H1 (cell line): ENCODE measurements around the gene TMEM14B. TPM values are rescaled to one million over a fixed set of nuclear protein-coding genes. Genes with fewer than 3 reads are reported as not detected.
A peak's percentile ranks its signal among the peaks of the same experiment; 100 is the strongest.

Experiments used
- CTBP2 ChIP-seq: IDR thresholded peaks from 2 replicates; pipeline ENCODE4 v1.7.0; 2011; ENCODE audit warnings: borderline replicate concordance, mild to moderate bottlenecking, moderate library complexity, mixed read lengths, low read length; ENCODE audit not compliant: insufficient read depth, insufficient read length
- KDM1A ChIP-seq: fragments of 200-600, 300-600 bp; sonication (generic); IDR thresholded peaks from 2 replicates; pipeline ENCODE4 v1.7.1; 2016; ENCODE audit warnings: mild to moderate bottlenecking, low read length, borderline replicate concordance
- MAX ChIP-seq: IDR thresholded peaks from 2 replicates; pipeline ENCODE4 v1.6.1; 2012; ENCODE audit warnings: inconsistent platforms
- PHF8 ChIP-seq: fragments of 200-600 bp; sonication (generic); conservative IDR thresholded peaks from 2 replicates; pipeline ENCODE4 v1.7.1; 2012; ENCODE audit warnings: low read depth, mild to moderate bottlenecking, inconsistent platforms, low read length, moderate library complexity
- SIN3A ChIP-seq, 2 experiments: IDR thresholded peaks in 1 of 2; conservative IDR thresholded peaks in 1 of 2; 2 replicates each; pipeline ENCODE4 v1.6.1; 2011 to 2012; ENCODE audit warnings: low read length in 2 of 2, improper control_type of control experiment in 1 of 2, low read depth in 1 of 2, mild to moderate bottlenecking in 1 of 2
- SIX5 ChIP-seq: IDR thresholded peaks from 2 replicates; pipeline ENCODE4 v1.6.1; 2011; ENCODE audit warnings: mild to moderate bottlenecking, low read depth, low read length
- SRF ChIP-seq: IDR thresholded peaks from 2 replicates; pipeline ENCODE4 v1.6.1; 2011; ENCODE audit warnings: mild to moderate bottlenecking, low read depth, low read length, moderate library complexity
- TBP ChIP-seq: IDR thresholded peaks from 2 replicates; pipeline ENCODE4 v1.6.1; 2011; ENCODE audit warnings: low read depth, low read length, improper control_type of control experiment
- polyA plus RNA-seq, 7 experiments: library from polyadenylated mRNA; depleted of rRNA in 3 of 7; stranded (reverse) in 5 of 7; unstranded in 2 of 7; fragments of >200 nt in 5 of 7; fragments of 200-250 nt in 2 of 7; gene quantifications; 1 replicate in 5 of 7; 2 replicates in 1 of 7; 4 replicates in 1 of 7; pipeline versions ENCODE4 v1.2.1 to v1.2.3, GENCODE V29; 2011 to 2013; ENCODE audit warnings: missing spikeins in 2 of 7, mixed read lengths in 2 of 7
- total RNA-seq: library from RNA; stranded (reverse); fragmentation: NEBNext Ultra II Directional; extraction: Animal tissue kit (Norgen Biotek cat#: 25700); gene quantifications from 2 replicates; pipeline ENCODE4 v1.2.1, GENCODE V29; 2021
- TF ChIP-seq, protein P1 (sequence below): fragments of 300-600 bp; sonication (generic); IDR thresholded peaks from 2 replicates; pipeline ENCODE4 v1.7.1; 2012; ENCODE audit warnings: low read length, moderate library complexity, mild to moderate bottlenecking, inconsistent platforms; ENCODE audit not compliant: insufficient replicate concordance

The TMEM14B gene
- total and polyA plus RNA-seq, 2 of the 8 experiments (the other 6 are each of a cell fraction or from before 2014, with no cell fraction given) = 84.6 to 109 TPM

- TF ChIP-seq, protein P1, sequence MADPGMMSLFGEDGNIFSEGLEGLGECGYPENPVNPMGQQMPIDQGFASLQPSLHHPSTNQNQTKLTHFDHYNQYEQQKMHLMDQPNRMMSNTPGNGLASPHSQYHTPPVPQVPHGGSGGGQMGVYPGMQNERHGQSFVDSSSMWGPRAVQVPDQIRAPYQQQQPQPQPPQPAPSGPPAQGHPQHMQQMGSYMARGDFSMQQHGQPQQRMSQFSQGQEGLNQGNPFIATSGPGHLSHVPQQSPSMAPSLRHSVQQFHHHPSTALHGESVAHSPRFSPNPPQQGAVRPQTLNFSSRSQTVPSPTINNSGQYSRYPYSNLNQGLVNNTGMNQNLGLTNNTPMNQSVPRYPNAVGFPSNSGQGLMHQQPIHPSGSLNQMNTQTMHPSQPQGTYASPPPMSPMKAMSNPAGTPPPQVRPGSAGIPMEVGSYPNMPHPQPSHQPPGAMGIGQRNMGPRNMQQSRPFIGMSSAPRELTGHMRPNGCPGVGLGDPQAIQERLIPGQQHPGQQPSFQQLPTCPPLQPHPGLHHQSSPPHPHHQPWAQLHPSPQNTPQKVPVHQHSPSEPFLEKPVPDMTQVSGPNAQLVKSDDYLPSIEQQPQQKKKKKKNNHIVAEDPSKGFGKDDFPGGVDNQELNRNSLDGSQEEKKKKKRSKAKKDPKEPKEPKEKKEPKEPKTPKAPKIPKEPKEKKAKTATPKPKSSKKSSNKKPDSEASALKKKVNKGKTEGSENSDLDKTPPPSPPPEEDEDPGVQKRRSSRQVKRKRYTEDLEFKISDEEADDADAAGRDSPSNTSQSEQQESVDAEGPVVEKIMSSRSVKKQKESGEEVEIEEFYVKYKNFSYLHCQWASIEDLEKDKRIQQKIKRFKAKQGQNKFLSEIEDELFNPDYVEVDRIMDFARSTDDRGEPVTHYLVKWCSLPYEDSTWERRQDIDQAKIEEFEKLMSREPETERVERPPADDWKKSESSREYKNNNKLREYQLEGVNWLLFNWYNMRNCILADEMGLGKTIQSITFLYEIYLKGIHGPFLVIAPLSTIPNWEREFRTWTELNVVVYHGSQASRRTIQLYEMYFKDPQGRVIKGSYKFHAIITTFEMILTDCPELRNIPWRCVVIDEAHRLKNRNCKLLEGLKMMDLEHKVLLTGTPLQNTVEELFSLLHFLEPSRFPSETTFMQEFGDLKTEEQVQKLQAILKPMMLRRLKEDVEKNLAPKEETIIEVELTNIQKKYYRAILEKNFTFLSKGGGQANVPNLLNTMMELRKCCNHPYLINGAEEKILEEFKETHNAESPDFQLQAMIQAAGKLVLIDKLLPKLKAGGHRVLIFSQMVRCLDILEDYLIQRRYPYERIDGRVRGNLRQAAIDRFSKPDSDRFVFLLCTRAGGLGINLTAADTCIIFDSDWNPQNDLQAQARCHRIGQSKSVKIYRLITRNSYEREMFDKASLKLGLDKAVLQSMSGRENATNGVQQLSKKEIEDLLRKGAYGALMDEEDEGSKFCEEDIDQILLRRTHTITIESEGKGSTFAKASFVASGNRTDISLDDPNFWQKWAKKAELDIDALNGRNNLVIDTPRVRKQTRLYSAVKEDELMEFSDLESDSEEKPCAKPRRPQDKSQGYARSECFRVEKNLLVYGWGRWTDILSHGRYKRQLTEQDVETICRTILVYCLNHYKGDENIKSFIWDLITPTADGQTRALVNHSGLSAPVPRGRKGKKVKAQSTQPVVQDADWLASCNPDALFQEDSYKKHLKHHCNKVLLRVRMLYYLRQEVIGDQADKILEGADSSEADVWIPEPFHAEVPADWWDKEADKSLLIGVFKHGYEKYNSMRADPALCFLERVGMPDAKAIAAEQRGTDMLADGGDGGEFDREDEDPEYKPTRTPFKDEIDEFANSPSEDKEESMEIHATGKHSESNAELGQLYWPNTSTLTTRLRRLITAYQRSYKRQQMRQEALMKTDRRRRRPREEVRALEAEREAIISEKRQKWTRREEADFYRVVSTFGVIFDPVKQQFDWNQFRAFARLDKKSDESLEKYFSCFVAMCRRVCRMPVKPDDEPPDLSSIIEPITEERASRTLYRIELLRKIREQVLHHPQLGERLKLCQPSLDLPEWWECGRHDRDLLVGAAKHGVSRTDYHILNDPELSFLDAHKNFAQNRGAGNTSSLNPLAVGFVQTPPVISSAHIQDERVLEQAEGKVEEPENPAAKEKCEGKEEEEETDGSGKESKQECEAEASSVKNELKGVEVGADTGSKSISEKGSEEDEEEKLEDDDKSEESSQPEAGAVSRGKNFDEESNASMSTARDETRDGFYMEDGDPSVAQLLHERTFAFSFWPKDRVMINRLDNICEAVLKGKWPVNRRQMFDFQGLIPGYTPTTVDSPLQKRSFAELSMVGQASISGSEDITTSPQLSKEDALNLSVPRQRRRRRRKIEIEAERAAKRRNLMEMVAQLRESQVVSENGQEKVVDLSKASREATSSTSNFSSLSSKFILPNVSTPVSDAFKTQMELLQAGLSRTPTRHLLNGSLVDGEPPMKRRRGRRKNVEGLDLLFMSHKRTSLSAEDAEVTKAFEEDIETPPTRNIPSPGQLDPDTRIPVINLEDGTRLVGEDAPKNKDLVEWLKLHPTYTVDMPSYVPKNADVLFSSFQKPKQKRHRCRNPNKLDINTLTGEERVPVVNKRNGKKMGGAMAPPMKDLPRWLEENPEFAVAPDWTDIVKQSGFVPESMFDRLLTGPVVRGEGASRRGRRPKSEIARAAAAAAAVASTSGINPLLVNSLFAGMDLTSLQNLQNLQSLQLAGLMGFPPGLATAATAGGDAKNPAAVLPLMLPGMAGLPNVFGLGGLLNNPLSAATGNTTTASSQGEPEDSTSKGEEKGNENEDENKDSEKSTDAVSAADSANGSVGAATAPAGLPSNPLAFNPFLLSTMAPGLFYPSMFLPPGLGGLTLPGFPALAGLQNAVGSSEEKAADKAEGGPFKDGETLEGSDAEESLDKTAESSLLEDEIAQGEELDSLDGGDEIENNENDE = no peak
- TF ChIP-seq PHF8 (peak; percentile 70), KDM1A (no peak), SIN3A (conservative IDR thresholded peaks at IDR 0.05 in 1 of 2, IDR thresholded peaks at IDR 0.05 in 1 of 2; ENCODE audit: low read depth in 1 of 2, low read length in 2 of 2) (peak; percentile 43 to 63; a peak in 1 of 4 replicates), MAX (peak; percentile 84), TBP (peak; percentile 75), SIX5 (no peak), SRF (no peak), CTBP2 (peak; percentile 76)
- TF ChIP-seq, all 59 proteins: peak for 25
Observed at GRCh38 chr6:10722820-10723566, 24.6 kb upstream of the TMEM14B start, which contains the start of gene TMEM14C (continued).
